Body of pancreas (tissue), 4 donors: ENCODE results near the gene LMO7.

ENCODE experiments used
- CTCF ChIP-seq, 7 experiments: fragments of 450-650 bp in 4 of 7; fragments of 200-600 bp in 3 of 7; sonication (generic) in 3 of 7; IDR thresholded peaks; one replicate each; pipeline ENCODE4 v1.5.1; 2016 to 2019; ENCODE audit warnings: antibody characterized with exemption in 7 of 7
- POLR2A ChIP-seq, 3 donors: fragments of 450-650 bp; IDR thresholded peaks; one replicate each; pipeline ENCODE4 v1.6.1; 2016; ENCODE audit warnings: antibody characterized with exemption in 3 of 3, mild to moderate bottlenecking in 2 of 3

DNA sequence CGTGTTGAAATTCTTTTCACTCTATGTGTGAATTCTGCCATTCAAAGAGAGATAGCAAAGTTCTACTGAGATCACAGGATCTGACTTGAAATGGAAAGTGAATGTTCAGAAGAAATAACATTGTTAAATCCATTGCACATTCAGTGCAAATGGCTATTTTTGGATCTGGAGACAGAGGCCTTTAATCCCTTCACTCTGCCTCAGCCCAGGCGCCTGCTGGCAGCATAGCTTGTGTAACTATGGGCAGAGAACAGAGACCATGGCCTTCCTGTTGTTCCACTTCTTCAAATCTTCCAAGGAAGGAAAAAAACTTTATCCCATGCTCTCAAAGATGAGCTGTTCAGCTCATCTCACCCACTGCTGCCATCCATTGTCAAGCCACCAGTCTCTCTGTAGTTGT, 265.4 kb downstream of the LMO7 start:
- TF ChIP-seq CTCF (IDR thresholded peaks at IDR 0.05) = no peak
- no peak for TF ChIP-seq POLR2A (IDR thresholded peaks at IDR 0.05)
